HepG2 (cell line): Measurements from ENCODE around the gene BMPER. TPM values are rescaled to one million over a fixed set of nuclear protein-coding genes. Genes with fewer than 3 reads are reported as not detected.

ENCODE experiments used
- CAMTA2 ChIP-seq: sonication (generic); formaldehyde crosslinking; IDR thresholded peaks from 2 replicates; pipeline ENCODE4 v1.4.0; 2020; ENCODE audit warnings: mild to moderate bottlenecking, missing genetic modification reagents, borderline replicate concordance
- FOXP4 ChIP-seq: sonication (generic); formaldehyde crosslinking; IDR thresholded peaks from 2 replicates; pipeline ENCODE4 v1.4.0; 2020; ENCODE audit warnings: missing genetic modification reagents
- HNF1A ChIP-seq, 2 experiments: sonication (generic) in 1 of 2; formaldehyde crosslinking in 1 of 2; IDR thresholded peaks; 2 replicates each; pipeline versions ENCODE4 v1.4.0 to v1.6.1; 2016 to 2020; ENCODE audit warnings: borderline replicate concordance in 1 of 2, low read depth in 1 of 2, mild to moderate bottlenecking in 1 of 2, missing genetic modification reagents in 1 of 2
- HNRNPH1 ChIP-seq: fragments of 200-400 bp; formaldehyde crosslinking; optimal IDR thresholded peaks from 2 replicates; pipeline ENCODE3; 2017; ENCODE audit warnings: mild to moderate bottlenecking, low read depth, low read length
- IKZF1 ChIP-seq: fragments of 450-650 bp; IDR thresholded peaks from 2 replicates; pipeline ENCODE4 v1.7.1; 2016
- KLF9 ChIP-seq: IDR thresholded peaks from 2 replicates; pipeline ENCODE4 v1.6.1; 2016; ENCODE audit warnings: low read depth
- KMT2B ChIP-seq: IDR thresholded peaks from 2 replicates; pipeline ENCODE4 v1.6.1; 2016; ENCODE audit warnings: missing genetic modification reagents, missing compliant biosample characterization
- MED1 ChIP-seq: sonication (generic); formaldehyde crosslinking; IDR thresholded peaks from 2 replicates; pipeline ENCODE4 v1.4.0; 2020; ENCODE audit warnings: missing genetic modification reagents
- SOX13 ChIP-seq, 3 experiments: fragments of 450-650 bp in 1 of 3; sonication (generic) in 1 of 3; formaldehyde crosslinking in 1 of 3; IDR thresholded peaks in 2 of 3; conservative IDR thresholded peaks in 1 of 3; 2 replicates each; pipeline versions ENCODE4 v1.5.0 to v1.6.1; 2016 to 2020; ENCODE audit warnings: antibody characterized with exemption in 1 of 3, mild to moderate bottlenecking in 1 of 3, missing compliant biosample characterization in 1 of 3, missing genetic modification reagents in 1 of 3, moderate library complexity in 1 of 3
- ZFP1 ChIP-seq: IDR thresholded peaks from 2 replicates; pipeline ENCODE4 v1.6.1; 2016
- ZNF598 ChIP-seq: sonication (generic); formaldehyde crosslinking; IDR thresholded peaks from 2 replicates; pipeline ENCODE4 v1.5.1; 2020; ENCODE audit warnings: mild to moderate bottlenecking, missing genetic modification reagents, borderline replicate concordance
- ZNF766 ChIP-seq: sonication (generic); formaldehyde crosslinking; IDR thresholded peaks from 2 replicates; pipeline ENCODE4 v1.5.0; 2020; ENCODE audit warnings: missing genetic modification reagents, borderline replicate concordance
- ZNF776 ChIP-seq: sonication (generic); formaldehyde crosslinking; IDR thresholded peaks from 2 replicates; pipeline ENCODE4 v1.4.0; 2020; ENCODE audit warnings: mild to moderate bottlenecking, missing genetic modification reagents
- ZNF839 ChIP-seq: sonication (generic); formaldehyde crosslinking; IDR thresholded peaks from 2 replicates; pipeline ENCODE4 v1.4.0; 2020; ENCODE audit warnings: missing genetic modification reagents, mild to moderate bottlenecking, borderline replicate concordance
- polyA plus RNA-seq, 8 experiments: library from polyadenylated mRNA; depleted of rRNA in 3 of 8; stranded (reverse) in 7 of 8; unstranded in 1 of 8; fragments of >200 nt; fragmentation: Illumina TruSeq in 4 of 8; extraction: Trizol in 4 of 8; gene quantifications; 2 replicates each; pipeline versions ENCODE4 v1.2.1 to v1.2.3, GENCODE V29; 2011 to 2016; ENCODE audit warnings: low read depth in 4 of 8, missing spikeins in 1 of 8, mixed read lengths in 1 of 8; ENCODE audit not compliant: insufficient read depth in 1 of 8
- total RNA-seq, 5 experiments: library from RNA; depleted of rRNA; stranded (reverse); fragments of >200 nt; fragmentation: Illumina TruSeq; extraction: Trizol; gene quantifications; 2 replicates each; pipeline ENCODE4 v1.2.3, GENCODE V29; 2016; ENCODE audit warnings: low read depth in 1 of 5

The BMPER gene
- total and polyA plus RNA-seq, 2 of the 13 experiments (the other 11 are each of a cell fraction or from before 2014, with no cell fraction given): not detected

- TF ChIP-seq HNF1A (IDR thresholded peaks at IDR 0.05; ENCODE audit: low read depth) (no peak), HNF1A (CRISPR knock-in tag; IDR thresholded peaks at IDR 0.05; ENCODE audit: borderline replicate concordance) (no peak), KMT2B (CRISPR knock-in tag) (no peak), SOX13 (IDR thresholded peaks at IDR 0.05) (no peak), SOX13 (CRISPR knock-in tag; conservative IDR thresholded peaks at IDR 0.05 in 1 of 2, IDR thresholded peaks at IDR 0.05 in 1 of 2) (no peak), ZNF776 (CRISPR knock-in tag) (no peak), IKZF1 (no peak), ZNF766 (CRISPR knock-in tag) (no peak), CAMTA2 (CRISPR knock-in tag) (no peak), KLF9 (CRISPR knock-in tag) (no peak), ZNF839 (CRISPR knock-in tag) (no peak), MED1 (CRISPR knock-in tag) (no peak), FOXP4 (no peak), ZFP1 (CRISPR knock-in tag) (no peak), HNRNPH1 (no peak), ZNF598 (no peak)
Observed at GRCh38 chr7:34109936-34110780, 204.8 kb downstream of the BMPER start (continued).
